ENCODE results near the gene PSME2. TPM values are rescaled to one million over a fixed set of nuclear protein-coding genes. Genes with fewer than 3 reads are reported as not detected.

PSME2 gene
- total and polyA plus RNA-seq, 2 of the 13 experiments (the other 11 are each of a cell fraction or from before 2014, with no cell fraction given): 332 to 716 TPM

DNA sequence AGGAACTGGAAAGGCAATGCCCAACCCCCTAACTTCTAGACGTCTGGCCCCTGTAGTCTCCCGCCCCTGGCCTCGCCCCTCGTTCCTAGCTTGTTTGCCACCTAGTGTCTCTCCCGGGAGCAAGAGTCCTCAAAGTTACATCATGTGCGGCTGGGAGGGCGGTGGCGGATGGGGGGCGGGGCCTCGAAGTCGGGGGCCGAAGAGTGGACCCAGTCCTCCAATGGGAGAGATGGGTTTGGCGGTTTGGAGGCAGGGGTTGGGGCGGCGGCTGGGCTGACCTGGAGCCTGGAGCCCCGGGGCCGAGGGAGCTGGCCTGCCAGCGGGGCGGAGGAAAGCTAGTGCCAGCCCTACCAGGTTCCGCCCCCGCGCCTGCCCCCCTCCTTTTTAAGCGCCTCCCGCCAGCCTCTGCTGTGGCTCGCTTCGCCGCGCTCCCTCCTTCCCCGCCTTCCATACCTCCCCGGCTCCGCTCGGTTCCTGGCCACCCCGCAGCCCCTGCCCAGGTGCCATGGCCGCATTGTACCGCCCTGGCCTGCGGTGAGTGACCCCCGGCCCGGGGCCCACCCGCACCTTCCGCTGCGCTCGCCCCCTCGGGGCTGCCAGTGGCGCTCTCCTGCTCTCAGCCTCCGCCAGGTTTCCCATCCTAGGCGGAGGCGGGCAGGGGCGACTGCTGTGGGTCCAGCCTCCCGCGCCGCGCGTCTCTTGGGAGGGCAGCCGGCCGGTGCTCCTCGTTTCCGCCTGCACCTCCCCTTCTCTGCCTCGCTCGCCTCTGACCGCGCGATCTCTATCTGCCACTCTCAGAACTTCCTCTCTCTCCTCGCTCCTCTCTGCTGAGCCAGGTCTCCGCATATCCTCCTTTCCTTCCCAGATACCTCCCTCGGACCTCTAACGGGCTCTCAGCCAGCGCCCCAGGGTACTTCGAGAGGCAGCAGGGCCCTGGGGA, 52.2 kb downstream of the PSME2 start, which contains the start of gene PCK2 (continued):
- TF ChIP-seq ZNF75D (CRISPR knock-in tag; IDR thresholded peaks at IDR 0.05; ENCODE audit: borderline replicate concordance): no peak
- TF ChIP-seq, protein P1, sequence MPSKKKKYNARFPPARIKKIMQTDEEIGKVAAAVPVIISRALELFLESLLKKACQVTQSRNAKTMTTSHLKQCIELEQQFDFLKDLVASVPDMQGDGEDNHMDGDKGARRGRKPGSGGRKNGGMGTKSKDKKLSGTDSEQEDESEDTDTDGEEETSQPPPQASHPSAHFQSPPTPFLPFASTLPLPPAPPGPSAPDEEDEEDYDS (CRISPR knock-in tag; IDR thresholded peaks at IDR 0.05): peak; percentile 100
- TF ChIP-seq SKI (IDR thresholded peaks at IDR 0.05; ENCODE audit: partially characterized antibody): peak; percentile 91
- peak; percentile 74 for TF ChIP-seq CREM (IDR thresholded peaks at IDR 0.05)
- TF ChIP-seq CREM (CRISPR knock-in tag; IDR thresholded peaks at IDR 0.05): no peak; the same call in 1 of the 2 replicates
- 0 out of 2 replicates have a peak, but pooled peaks have one; percentile 39 for TF ChIP-seq ZFP1 (CRISPR knock-in tag; IDR thresholded peaks at IDR 0.05)
- TF ChIP-seq, protein P2, sequence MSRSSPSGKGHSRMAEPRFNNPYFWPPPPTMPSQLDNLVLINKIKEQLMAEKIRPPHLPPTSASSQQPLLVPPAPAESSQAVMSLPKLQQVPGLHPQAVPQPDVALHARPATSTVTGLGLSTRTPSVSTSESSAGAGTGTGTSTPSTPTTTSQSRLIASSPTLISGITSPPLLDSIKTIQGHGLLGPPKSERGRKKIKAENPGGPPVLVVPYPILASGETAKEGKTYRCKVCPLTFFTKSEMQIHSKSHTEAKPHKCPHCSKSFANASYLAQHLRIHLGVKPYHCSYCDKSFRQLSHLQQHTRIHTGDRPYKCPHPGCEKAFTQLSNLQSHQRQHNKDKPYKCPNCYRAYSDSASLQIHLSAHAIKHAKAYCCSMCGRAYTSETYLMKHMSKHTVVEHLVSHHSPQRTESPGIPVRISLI (CRISPR knock-in tag; IDR thresholded peaks at IDR 0.05; ENCODE audit: borderline replicate concordance): peak; percentile 57; the same call in 1 of the 2 replicates
- TF ChIP-seq RBM22 (optimal IDR thresholded peaks at IDR 0.05; ENCODE audit: low read length): peak; percentile 94
- peak; percentile 95 for TF ChIP-seq ZNF124 (CRISPR knock-in tag; IDR thresholded peaks at IDR 0.05)
- peak; percentile 84 for TF ChIP-seq HDAC2 (CRISPR knock-in tag; IDR thresholded peaks at IDR 0.05)
- TF ChIP-seq, protein P3, sequence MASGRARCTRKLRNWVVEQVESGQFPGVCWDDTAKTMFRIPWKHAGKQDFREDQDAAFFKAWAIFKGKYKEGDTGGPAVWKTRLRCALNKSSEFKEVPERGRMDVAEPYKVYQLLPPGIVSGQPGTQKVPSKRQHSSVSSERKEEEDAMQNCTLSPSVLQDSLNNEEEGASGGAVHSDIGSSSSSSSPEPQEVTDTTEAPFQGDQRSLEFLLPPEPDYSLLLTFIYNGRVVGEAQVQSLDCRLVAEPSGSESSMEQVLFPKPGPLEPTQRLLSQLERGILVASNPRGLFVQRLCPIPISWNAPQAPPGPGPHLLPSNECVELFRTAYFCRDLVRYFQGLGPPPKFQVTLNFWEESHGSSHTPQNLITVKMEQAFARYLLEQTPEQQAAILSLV (CRISPR knock-in tag; IDR thresholded peaks at IDR 0.05; ENCODE audit: borderline replicate concordance): peak; percentile 94
- peak; percentile 98 for TF ChIP-seq BORCS8-MEF2B (CRISPR knock-in tag; IDR thresholded peaks at IDR 0.05)
- TF ChIP-seq, protein P4, sequence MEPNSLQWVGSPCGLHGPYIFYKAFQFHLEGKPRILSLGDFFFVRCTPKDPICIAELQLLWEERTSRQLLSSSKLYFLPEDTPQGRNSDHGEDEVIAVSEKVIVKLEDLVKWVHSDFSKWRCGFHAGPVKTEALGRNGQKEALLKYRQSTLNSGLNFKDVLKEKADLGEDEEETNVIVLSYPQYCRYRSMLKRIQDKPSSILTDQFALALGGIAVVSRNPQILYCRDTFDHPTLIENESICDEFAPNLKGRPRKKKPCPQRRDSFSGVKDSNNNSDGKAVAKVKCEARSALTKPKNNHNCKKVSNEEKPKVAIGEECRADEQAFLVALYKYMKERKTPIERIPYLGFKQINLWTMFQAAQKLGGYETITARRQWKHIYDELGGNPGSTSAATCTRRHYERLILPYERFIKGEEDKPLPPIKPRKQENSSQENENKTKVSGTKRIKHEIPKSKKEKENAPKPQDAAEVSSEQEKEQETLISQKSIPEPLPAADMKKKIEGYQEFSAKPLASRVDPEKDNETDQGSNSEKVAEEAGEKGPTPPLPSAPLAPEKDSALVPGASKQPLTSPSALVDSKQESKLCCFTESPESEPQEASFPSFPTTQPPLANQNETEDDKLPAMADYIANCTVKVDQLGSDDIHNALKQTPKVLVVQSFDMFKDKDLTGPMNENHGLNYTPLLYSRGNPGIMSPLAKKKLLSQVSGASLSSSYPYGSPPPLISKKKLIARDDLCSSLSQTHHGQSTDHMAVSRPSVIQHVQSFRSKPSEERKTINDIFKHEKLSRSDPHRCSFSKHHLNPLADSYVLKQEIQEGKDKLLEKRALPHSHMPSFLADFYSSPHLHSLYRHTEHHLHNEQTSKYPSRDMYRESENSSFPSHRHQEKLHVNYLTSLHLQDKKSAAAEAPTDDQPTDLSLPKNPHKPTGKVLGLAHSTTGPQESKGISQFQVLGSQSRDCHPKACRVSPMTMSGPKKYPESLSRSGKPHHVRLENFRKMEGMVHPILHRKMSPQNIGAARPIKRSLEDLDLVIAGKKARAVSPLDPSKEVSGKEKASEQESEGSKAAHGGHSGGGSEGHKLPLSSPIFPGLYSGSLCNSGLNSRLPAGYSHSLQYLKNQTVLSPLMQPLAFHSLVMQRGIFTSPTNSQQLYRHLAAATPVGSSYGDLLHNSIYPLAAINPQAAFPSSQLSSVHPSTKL (CRISPR knock-in tag; IDR thresholded peaks at IDR 0.05): peak; percentile 88
- TF ChIP-seq, protein P5, sequence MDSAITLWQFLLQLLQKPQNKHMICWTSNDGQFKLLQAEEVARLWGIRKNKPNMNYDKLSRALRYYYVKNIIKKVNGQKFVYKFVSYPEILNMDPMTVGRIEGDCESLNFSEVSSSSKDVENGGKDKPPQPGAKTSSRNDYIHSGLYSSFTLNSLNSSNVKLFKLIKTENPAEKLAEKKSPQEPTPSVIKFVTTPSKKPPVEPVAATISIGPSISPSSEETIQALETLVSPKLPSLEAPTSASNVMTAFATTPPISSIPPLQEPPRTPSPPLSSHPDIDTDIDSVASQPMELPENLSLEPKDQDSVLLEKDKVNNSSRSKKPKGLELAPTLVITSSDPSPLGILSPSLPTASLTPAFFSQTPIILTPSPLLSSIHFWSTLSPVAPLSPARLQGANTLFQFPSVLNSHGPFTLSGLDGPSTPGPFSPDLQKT (CRISPR knock-in tag; IDR thresholded peaks at IDR 0.05; ENCODE audit: borderline replicate concordance): peak; percentile 82
- no peak for TF ChIP-seq ZSCAN30 (CRISPR knock-in tag; IDR thresholded peaks at IDR 0.05)
- TF ChIP-seq, protein P6, sequence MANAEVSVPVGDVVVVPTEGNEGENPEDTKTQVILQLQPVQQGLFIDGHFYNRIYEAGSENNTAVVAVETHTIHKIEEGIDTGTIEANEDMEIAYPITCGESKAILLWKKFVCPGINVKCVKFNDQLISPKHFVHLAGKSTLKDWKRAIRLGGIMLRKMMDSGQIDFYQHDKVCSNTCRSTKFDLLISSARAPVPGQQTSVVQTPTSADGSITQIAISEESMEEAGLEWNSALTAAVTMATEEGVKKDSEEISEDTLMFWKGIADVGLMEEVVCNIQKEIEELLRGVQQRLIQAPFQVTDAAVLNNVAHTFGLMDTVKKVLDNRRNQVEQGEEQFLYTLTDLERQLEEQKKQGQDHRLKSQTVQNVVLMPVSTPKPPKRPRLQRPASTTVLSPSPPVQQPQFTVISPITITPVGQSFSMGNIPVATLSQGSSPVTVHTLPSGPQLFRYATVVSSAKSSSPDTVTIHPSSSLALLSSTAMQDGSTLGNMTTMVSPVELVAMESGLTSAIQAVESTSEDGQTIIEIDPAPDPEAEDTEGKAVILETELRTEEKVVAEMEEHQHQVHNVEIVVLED (CRISPR knock-in tag; IDR thresholded peaks at IDR 0.05; ENCODE audit: borderline replicate concordance): peak; percentile 52
- no peak; the same call in none of the 2 replicates for TF ChIP-seq MEIS1 (CRISPR knock-in tag; IDR thresholded peaks at IDR 0.05; ENCODE audit: borderline replicate concordance)
